K562 (cell line): Measurements from ENCODE around the gene DIP2B. TPM values are rescaled to one million over a fixed set of nuclear protein-coding genes. Genes with fewer than 3 reads are reported as not detected.

Experiments
- ATAC-seq: fragments of 200-7000 bp; cut with Tn5 transposase; 3 replicates; pipeline ENCODE4 v1.9.1; 2020; ENCODE audit warnings: moderate library complexity
- BruUV-seq: library from RNA; stranded (reverse); fragments of 400-500 nt; replicated peaks from 2 replicates; lab custom pipeline; 2021; lab: Mats Ljungman, UMichigan
- CTCF ChIA-PET: fragments of 300-600 bp; formaldehyde crosslinking; extraction: SDS; loops from one replicate; lab custom pipeline; 2021; ENCODE audit warnings: low intra/inter-chr PET ratio; lab: Yijun Ruan, JAX
- POLR2A ChIA-PET: fragments of 300-600, 350-650 bp; sonication (Branson Sonifier 250); formaldehyde crosslinking; extraction: SDS; loops from one replicate; lab custom pipeline; 2021; ENCODE audit warnings: antibody characterized with exemption, inconsistent platforms; lab: Yijun Ruan, JAX
- DNase-seq, 4 experiments: peaks; one replicate each; pipeline versions ENCODE4 v3.0.0 to v3.0.0-alpha.2; 2011 to 2018; ENCODE audit warnings: low spot score in 3 of 4, mixed read lengths in 3 of 4; ENCODE audit errors: extremely low read depth in 1 of 4
- FAIRE-seq: peaks from 2 replicates; lab custom pipeline; 2011; peaks lifted over from hg19 to GRCh38; lab: Jason Lieb, UNC
- H2AFZ ChIP-seq: 2 replicates; pipeline ENCODE4 v1.6.0; 2011; ENCODE audit warnings: low read depth, low read length, control low read depth, inconsistent platforms
- H3K27ac ChIP-seq: fragments of 200-600 bp; 3 replicates; pipeline ENCODE4 v1.8.0; 2011; ENCODE audit warnings: low read depth, mild to moderate bottlenecking, control low read depth, inconsistent platforms, low read length, moderate library complexity, mixed read lengths; ENCODE audit errors: extremely low read depth
- H3K27me3 ChIP-seq, 2 experiments: fragments of 300-600 bp in 1 of 2; 2 replicates in 1 of 2; 3 replicates in 1 of 2; pipeline versions ENCODE4 v1.6.0 to v1.8.0; 2011; ENCODE audit warnings: inconsistent platforms in 2 of 2, low read length in 2 of 2, mild to moderate bottlenecking in 1 of 2, mixed read lengths in 1 of 2, moderate library complexity in 1 of 2; ENCODE audit not compliant: control insufficient read depth in 2 of 2, insufficient read depth in 2 of 2
- H3K36me3 ChIP-seq: fragments of 300-600 bp; 3 replicates; pipeline ENCODE4 v1.8.0; 2011; ENCODE audit warnings: mild to moderate bottlenecking, low read length, inconsistent platforms; ENCODE audit not compliant: control insufficient read depth, insufficient read depth
- H3K4me1 ChIP-seq, 2 experiments: fragments of 200-600 bp in 1 of 2; replicated peaks in 1 of 2; 2 replicates in 1 of 2; 3 replicates in 1 of 2; pipeline versions ENCODE4 v1.5.1 to v1.8.0; 2011; ENCODE audit warnings: inconsistent platforms in 2 of 2, low read length in 2 of 2, mild to moderate bottlenecking in 1 of 2, mixed read lengths in 1 of 2, moderate library complexity in 1 of 2; ENCODE audit not compliant: control insufficient read depth in 2 of 2, insufficient read depth in 2 of 2
- H3K4me2 ChIP-seq: 2 replicates; pipeline ENCODE4 v1.6.1; 2011; ENCODE audit warnings: low read length, control low read depth, inconsistent platforms, mixed read lengths; ENCODE audit not compliant: insufficient read depth
- H3K4me3 ChIP-seq: fragments of 200-600 bp; sonication (generic), shearing (Covaris generic); 2 replicates; pipeline ENCODE4 v1.5.1; 2016; ENCODE audit warnings: control low read depth, inconsistent platforms
- H3K79me2 ChIP-seq: fragments of 200-600 bp; 3 replicates; pipeline ENCODE4 v1.8.0; 2011; ENCODE audit warnings: low read length, inconsistent platforms; ENCODE audit not compliant: control insufficient read depth, insufficient read depth
- H3K9ac ChIP-seq, 2 experiments: 2 replicates each; pipeline versions ENCODE4 v1.6.0 to v1.6.1; 2011; ENCODE audit warnings: low read depth in 2 of 2, low read length in 2 of 2, control low read depth in 1 of 2, inconsistent platforms in 1 of 2, mild to moderate bottlenecking in 1 of 2, mixed read lengths in 1 of 2; ENCODE audit not compliant: insufficient read depth in 1 of 2
- H3K9me1 ChIP-seq: one replicate; pipeline ENCODE4 v1.6.0; 2011; ENCODE audit warnings: inconsistent platforms, mild to moderate bottlenecking, low read length, moderate library complexity; ENCODE audit not compliant: control insufficient read depth, insufficient read depth
- H3K9me3 ChIP-seq: replicated peaks from 2 replicates; pipeline ENCODE4 v1.5.1; 2011; ENCODE audit warnings: low read depth, low read length, inconsistent platforms; ENCODE audit not compliant: control insufficient read depth, insufficient read depth
- H4K20me1 ChIP-seq: replicated peaks from 2 replicates; pipeline ENCODE4 v1.6.1; 2011; ENCODE audit warnings: low read length, inconsistent platforms, mixed read lengths; ENCODE audit not compliant: control insufficient read depth, insufficient read depth
- BHLHE40 ChIP-seq: IDR thresholded peaks from 2 replicates; pipeline ENCODE4 v1.6.1; 2011; ENCODE audit warnings: low read length, improper control_type of control experiment
- COPS2 ChIP-seq: fragments of 450-650 bp; conservative IDR thresholded peaks from 2 replicates; pipeline ENCODE4 v1.6.1; 2016; ENCODE audit warnings: mild to moderate bottlenecking, moderate library complexity
- DMBX1 ChIP-seq: fragments of 250-450 bp; sonication (Bioruptor Pico); IDR thresholded peaks from 2 replicates; pipeline ENCODE4 v1.8.0; 2022; ENCODE audit warnings: inconsistent platforms, mild to moderate bottlenecking, moderate library complexity, borderline replicate concordance
- EGR1 ChIP-seq: fragments of 450-650 bp; conservative IDR thresholded peaks from 2 replicates; pipeline ENCODE4 v1.6.1; 2017; ENCODE audit warnings: mild to moderate bottlenecking
- FIP1L1 ChIP-seq: fragments of 200-400 bp; formaldehyde crosslinking; IDR thresholded peaks from 2 replicates; pipeline ENCODE4 v1.6.1; 2018; ENCODE audit warnings: mild to moderate bottlenecking, low read depth, low read length; ENCODE audit not compliant: poor library complexity, severe bottlenecking
- HSF4 ChIP-seq: fragments of 250-450 bp; sonication (Bioruptor Pico); IDR thresholded peaks from 2 replicates; pipeline ENCODE4 v2.1.2; 2022; ENCODE audit warnings: mild to moderate bottlenecking, moderate library complexity, borderline replicate concordance
- KAT8 ChIP-seq: fragments of 450-650 bp; IDR thresholded peaks from 2 replicates; pipeline ENCODE4 v1.6.1; 2016; ENCODE audit warnings: low read depth, mild to moderate bottlenecking
- MBD1 ChIP-seq: fragments of 250-450 bp; sonication (Bioruptor Pico); IDR thresholded peaks from 2 replicates; pipeline ENCODE4 v1.8.0; 2022; ENCODE audit warnings: inconsistent platforms
- MNT ChIP-seq, 2 experiments: fragments of 450-650 bp; conservative IDR thresholded peaks; 2 replicates each; pipeline ENCODE4 v1.6.1; 2017; ENCODE audit warnings: mild to moderate bottlenecking in 2 of 2, moderate library complexity in 2 of 2
- THRA ChIP-seq: fragments of 450-650 bp; IDR thresholded peaks from 2 replicates; pipeline ENCODE4 v1.6.1; 2017; ENCODE audit warnings: mild to moderate bottlenecking, moderate library complexity
- TSC22D4 ChIP-seq: fragments of 450-650 bp; IDR thresholded peaks from 2 replicates; pipeline ENCODE4 v1.6.1; 2016; ENCODE audit warnings: missing genetic modification characterization, missing biosample characterization, control low read depth
- ZNF77 ChIP-seq: fragments of 250-450 bp; sonication (Bioruptor Pico); IDR thresholded peaks from 2 replicates; pipeline ENCODE4 v1.5.0; 2020
- WGBS: fragments of 100-300 bp; shearing (Covaris generic); methylation state at CpG from one replicate; pipeline ENCODE4 v1.1.6; 2016; ENCODE audit warnings: low coverage, mixed read lengths; ENCODE audit not compliant: insufficient coverage; ENCODE audit errors: missing lambda C conversion rate; 5-methylcytosine and 5-hydroxymethylcytosine counted together
- in situ Hi-C: fragments of 300-500 bp; cut with MboI; formaldehyde crosslinking; loops from 4 replicates; pipeline ENCODE4 v1.15.0; 2018; ENCODE audit warnings: inconsistent platforms, mixed read lengths
- intact Hi-C: fragments of 100-400 bp; cut with micrococcal nuclease; formaldehyde crosslinking; loops from 2 replicates; pipeline ENCODE4 v1.14.2; 2022
- polyA plus RNA-seq, 8 experiments: library from polyadenylated mRNA; depleted of rRNA in 4 of 8; stranded (reverse) in 5 of 8; unstranded in 3 of 8; fragments of >200 nt; fragmentation: Nextera tagmentation in 2 of 8; fragmentation: Illumina TruSeq in 1 of 8; extraction: Ambion mirVana in 2 of 8; extraction: Trizol in 1 of 8; gene quantifications; 2 replicates each; pipeline versions ENCODE4 v1.2.1 to v1.2.3, GENCODE V29; 2011 to 2014; ENCODE audit warnings: inconsistent platforms in 1 of 8, missing spikeins in 1 of 8
- total RNA-seq, 7 experiments: library from RNA; depleted of rRNA in 6 of 7; stranded (reverse); fragments of >200 nt in 6 of 7; fragmentation: Illumina TruSeq in 2 of 7; extraction: Trizol in 2 of 7; gene quantifications; 2 replicates each; pipeline versions ENCODE4 v1.2.1 to v1.2.3, GENCODE V29; 2011 to 2021; ENCODE audit warnings: low replicate concordance in 1 of 7

The DIP2B gene
- total and polyA plus RNA-seq, 9 of the 15 experiments (the other 6 are each of a cell fraction or from before 2014, with no cell fraction given): 4.6 to 26.1 (median 18.8) TPM

GRCh38 chr12:50647479-50647878 lies 142.7 kb downstream of the DIP2B start:
- TF ChIP-seq THRA (no peak), EGR1 (peak; percentile 84)
- TF ChIP-seq, all 486 proteins: peak for 1
- H3K36me3 ChIP-seq: peaks cover 15% of the 10 kb centered on the region; the same call in 2 of the 3 replicates
- no peak overlapping the region for H3K4me2 ChIP-seq
- FAIRE-seq (no peak), ATAC-seq (no peak), DNase-seq (peak in 1 of 4 experiments; percentile 22)
- no peak overlapping the region for H3K27ac ChIP-seq
- 50% methylated on average over 1 of the region's 2 CpGs for WGBS
- H3K79me2 ChIP-seq: no peaks in the 10 kb centered on the region
- intact Hi-C loops: no loop called here
- H3K27me3 ChIP-seq: no peaks in the 10 kb centered on the region
- in situ Hi-C loops: no loop called here
- H3K9me3 ChIP-seq: no peaks in the 10 kb centered on the region
- H3K9me1 ChIP-seq: no peaks in the 10 kb centered on the region
- H4K20me1 ChIP-seq: no peaks in the 10 kb centered on the region
- H2AFZ ChIP-seq: no peak overlapping the region
- no peak overlapping the region for H3K4me3 ChIP-seq
- no peak overlapping the region for H3K9ac ChIP-seq
- no TSS peak for BruUV-seq
- CTCF ChIA-PET: no interaction called here
- POLR2A ChIA-PET: interaction anchor here (1.4 kb wide), 1 partner anchor 25 kb away, joined by 3 read pairs; no protein-coding TSS in a partner anchor
- H3K4me1 ChIP-seq: peaks cover 0 to 4% of the 10 kb centered on the region in 2 experiments; a peak in 3 of 5 replicates

- WGBS: 88% methylated on average over 3 of the region's 3 CpGs
- no peak for TF ChIP-seq TSC22D4
- TF ChIP-seq HSF4 (CRISPR knock-in tag): no peak
- TF ChIP-seq COPS2: no peak
- TF ChIP-seq ZNF77 (CRISPR knock-in tag): no peak
- TF ChIP-seq BHLHE40: no peak
- TF ChIP-seq DMBX1 (CRISPR knock-in tag): no peak
- TF ChIP-seq MBD1: no peak
- TF ChIP-seq KAT8: no peak
- no peak for TF ChIP-seq MNT (conservative IDR thresholded peaks at IDR 0.05)
- TF ChIP-seq FIP1L1: no peak
These were observed 145.5 kb downstream of the DIP2B start for GRCh38 chr12:50650285-50650684.

More at GRCh38 chr12:50650285-50650684, 145.5 kb downstream of the DIP2B start:
- no peak overlapping the region for H3K9ac ChIP-seq
- FAIRE-seq: no peak
- no peaks in the 10 kb centered on the region for H3K27me3 ChIP-seq
- H3K9me3 ChIP-seq: no peaks in the 10 kb centered on the region
- H3K36me3 ChIP-seq: peaks cover 7% of the 10 kb centered on the region; the same call in 1 of the 3 replicates
- no peak for DNase-seq
- in situ Hi-C loops: no loop called here
- H3K4me1 ChIP-seq: no peaks in the 10 kb centered on the region; a peak in 1 of 5 replicates
- H3K9me1 ChIP-seq: no peaks in the 10 kb centered on the region
- H2AFZ ChIP-seq: no peak overlapping the region
- CTCF ChIA-PET: no interaction called here
- H3K4me2 ChIP-seq: no peak overlapping the region
- no peaks in the 10 kb centered on the region for H3K79me2 ChIP-seq
- no peak overlapping the region for H3K27ac ChIP-seq
- no TSS peak for BruUV-seq
- H3K4me3 ChIP-seq: no peak overlapping the region
- no peaks in the 10 kb centered on the region for H4K20me1 ChIP-seq
- POLR2A ChIA-PET: no interaction called here
- intact Hi-C loops: no loop called here
- ATAC-seq: no peak
